Measurements from ENCODE around the gene LNPEP. TPM values are rescaled to one million over a fixed set of nuclear protein-coding genes. Genes with fewer than 3 reads are reported as not detected.

LNPEP gene
- total and polyA plus RNA-seq, 2 of the 4 experiments (the other 2 are of a cell fraction) = 3.6 to 27.4 TPM

GRCh38 chr5:97022898-97023297 is 87.0 kb downstream of the LNPEP start:
- in situ Hi-C loops (cut with MboI; ENCODE audit: low sequenced_read_pairs) (no loop called here), intact Hi-C loops (cut with micrococcal nuclease) (no loop called here), dilution Hi-C loops (cut with HindIII; ENCODE audit: low sequenced_read_pairs, unreplicated experiment) (no loop called here)
- H2BK5ac ChIP-seq (ENCODE audit: low read depth, low read length, poor library complexity, severe bottlenecking) = no peak overlapping the region
- no peak overlapping the region for H3K27ac ChIP-seq (ENCODE audit: insufficient read depth, low read length)
- ChIA-PET POLR2A (ENCODE audit: unreplicated experiment) (no interaction called here), CTCF (no interaction called here)
- no peak overlapping the region for H4K5ac ChIP-seq (ENCODE audit: low read depth, low read length)
- H3K79me1 ChIP-seq (ENCODE audit: low read depth in 1 of 2, low read length in 2 of 2) = no peaks in the 10 kb centered on the region; a peak in 1 of 4 replicates
- no TSS peak for BruUV-seq (replicated peaks)
- no peaks in the 10 kb centered on the region for H3K9me3 ChIP-seq (ENCODE audit: control insufficient read depth, insufficient read depth, low read length)
- H3K23ac ChIP-seq (ENCODE audit: low read depth, low read length) = no peak overlapping the region
- H2BK120ac ChIP-seq (ENCODE audit: low read depth, low read length) = no peak overlapping the region
- no peaks in the 10 kb centered on the region; the same call in 1 of the 2 replicates for H3K4me1 ChIP-seq (ENCODE audit: control insufficient read depth, insufficient read depth, low read length)
- H3K14ac ChIP-seq (replicated peaks; ENCODE audit: low read depth, low read length) = no peak overlapping the region
- H3K4me3 ChIP-seq (ENCODE audit: insufficient read depth, low read depth, low read length) = no peak overlapping the region
- no CpG with 5 or more reads among the region's 1 CpG for WGBS, 2 experiments (ENCODE audit: extremely low coverage in 2 of 2, insufficient read length in 1 of 2)
- H2AK5ac ChIP-seq (ENCODE audit: low read depth, low read length) = no peak overlapping the region
- H2AK9ac ChIP-seq (replicated peaks; ENCODE audit: low read depth, low read length, poor library complexity) = no peak overlapping the region
- no peak overlapping the region for H4K91ac ChIP-seq (ENCODE audit: insufficient read depth, low read depth, low read length)
- no peak overlapping the region for H3K9ac ChIP-seq (ENCODE audit: low read depth, low read length)
- no peak for DNase-seq
- H3K36me3 ChIP-seq (ENCODE audit: control insufficient read depth, insufficient read depth, low read length) = peaks cover 8% of the 10 kb centered on the region
- no peak for TF ChIP-seq ELK1 (IDR thresholded peaks at IDR 0.05; ENCODE audit: borderline replicate concordance, low read depth, low read length)
- no peak for TF ChIP-seq NFE2L2 (IDR thresholded peaks at IDR 0.05; ENCODE audit: low read depth, low read length)
- no peak for TF ChIP-seq RFX5 (IDR thresholded peaks at IDR 0.05; ENCODE audit: low read depth, low read length)
- TF ChIP-seq CHD1 (IDR thresholded peaks at IDR 0.05; ENCODE audit: low read depth, low read length) = no peak
- TF ChIP-seq MAFK (IDR thresholded peaks at IDR 0.05; ENCODE audit: low read depth, low read length) = no peak
- no peak for TF ChIP-seq CEBPB (IDR thresholded peaks at IDR 0.05; ENCODE audit: low read depth, low read length)
- TF ChIP-seq MAZ (IDR thresholded peaks at IDR 0.05; ENCODE audit: borderline replicate concordance, low read depth, low read length) = no peak
- TF ChIP-seq FOS (IDR thresholded peaks at IDR 0.05; ENCODE audit: low read depth, low read length) = no peak
- TF ChIP-seq RAD21 (IDR thresholded peaks at IDR 0.05; ENCODE audit: low read length) = no peak
- TF ChIP-seq POLR2A (IDR thresholded peaks at IDR 0.05; ENCODE audit: low read depth, low read length) = no peak
- no peak for TF ChIP-seq RCOR1 (IDR thresholded peaks at IDR 0.05; ENCODE audit: insufficient replicate concordance, low read length)
- no peak for TF ChIP-seq SMC3 (IDR thresholded peaks at IDR 0.05; ENCODE audit: low read depth, low read length)
- no peak for TF ChIP-seq BHLHE40 (IDR thresholded peaks at IDR 0.05; ENCODE audit: low read depth, low read length)
- no peak for TF ChIP-seq CTCF (conservative IDR thresholded peaks at IDR 0.05; ENCODE audit: low read depth, low read length)
- TF ChIP-seq USF2 (IDR thresholded peaks at IDR 0.05; ENCODE audit: low read depth, low read length) = no peak
- TF ChIP-seq MXI1 (IDR thresholded peaks at IDR 0.05; ENCODE audit: borderline replicate concordance, low read depth, low read length) = no peak
- no peak overlapping the region for H2BK20ac ChIP-seq (ENCODE audit: low read depth, low read length)
- no peak overlapping the region for H3K4ac ChIP-seq (ENCODE audit: low read depth, low read length)
- no peak overlapping the region for H3K18ac ChIP-seq (ENCODE audit: low read depth, low read length)
- H3K56ac ChIP-seq (ENCODE audit: extremely low read depth, insufficient read depth, low read length) = no peak overlapping the region
- H4K8ac ChIP-seq (ENCODE audit: low read depth in 2 of 2, low read length in 2 of 2) = no peak overlapping the region
- H3K9me1 ChIP-seq (ENCODE audit: insufficient read depth, low read length) = no peaks in the 10 kb centered on the region; the same call in 1 of the 2 replicates
- no peaks in the 10 kb centered on the region for H4K20me1 ChIP-seq (ENCODE audit: insufficient read depth, low read length)
- ATAC-seq (ENCODE audit: low read depth) = no peak
- H2AFZ ChIP-seq (replicated peaks; ENCODE audit: low read length, poor library complexity) = no peak overlapping the region
- no peak overlapping the region for H2BK15ac ChIP-seq (ENCODE audit: low read depth, low read length)
- H3K4me2 ChIP-seq (ENCODE audit: low read depth, low read length) = no peak overlapping the region
- H3K27me3 ChIP-seq (ENCODE audit: control insufficient read depth, insufficient read depth, low read length) = no peaks in the 10 kb centered on the region
